HCT116 (cell line): ENCODE results near the gene HNF4A. TPM values are rescaled to one million over a fixed set of nuclear protein-coding genes. Genes with fewer than 3 reads are reported as not detected.

Source experiments
- ATAC-seq: fragments of 200-7000 bp; cut with Tn5 transposase; 2 replicates; pipeline ENCODE4 v1.9.1; 2020; ENCODE audit warnings: mild to moderate bottlenecking, moderate library complexity
- BruUV-seq: library from RNA; stranded (reverse); fragments of 400-500 nt; replicated peaks from 2 replicates; lab custom pipeline; 2021; lab: Mats Ljungman, UMichigan
- CTCF ChIA-PET: fragments of 300-600 bp; sonication (Branson Sonifier 250); formaldehyde crosslinking; loops from one replicate; lab custom pipeline; 2021; ENCODE audit warnings: antibody characterized with exemption; lab: Charles Lee
- POLR2A ChIA-PET: fragments of 300-600, 350-600 bp; sonication (Branson Sonifier 250); formaldehyde crosslinking; loops from one replicate; lab custom pipeline; 2021; ENCODE audit warnings: antibody characterized with exemption; lab: Charles Lee
- RAD21 ChIA-PET, 2 experiments: fragments of 300-600 bp; sonication (Branson Sonifier 250); formaldehyde crosslinking; loops; one replicate each; lab custom pipeline; 2023; ENCODE audit warnings: low total read pairs in 2 of 2; ENCODE audit not compliant: uncharacterized antibody in 2 of 2, unreplicated experiment in 2 of 2, low non-redundant PET in 1 of 2; lab: Charles Lee
- DNase-seq: peaks from one replicate; pipeline ENCODE4 v3.0.0-alpha.2; 2010; ENCODE audit warnings: low read depth, low spot score
- H2AFZ ChIP-seq: fragments of 200-600 bp; shearing (Covaris generic), sonication (generic); 2 replicates; pipeline ENCODE4 v1.6.1; 2017; ENCODE audit warnings: low read depth, mixed run types, mixed read lengths, antibody characterized with exemption, low read length; ENCODE audit not compliant: poor library complexity, severe bottlenecking
- H3K27ac ChIP-seq: 2 replicates; pipeline ENCODE4 v1.5.1; 2012; ENCODE audit warnings: low read depth, low read length
- H3K27me3 ChIP-seq: fragments of 200-600 bp; sonication (generic); 2 replicates; pipeline ENCODE4 v1.6.1; 2016; ENCODE audit warnings: mixed run types, low read length, mixed read lengths; ENCODE audit not compliant: insufficient read depth
- H3K36me3 ChIP-seq, 2 experiments: fragments of 200-500 bp in 1 of 2; fragments of 200-600 bp in 1 of 2; sonication (Bioruptor generic) in 1 of 2; sonication (generic) in 1 of 2; 2 replicates each; pipeline versions ENCODE4 v1.5.1 to v1.6.1; 2014 to 2016; ENCODE audit warnings: low read length in 2 of 2, inconsistent platforms in 1 of 2, mixed read lengths in 1 of 2, mixed run types in 1 of 2; ENCODE audit not compliant: insufficient read depth in 2 of 2, control insufficient read depth in 1 of 2
- H3K4me1 ChIP-seq, 2 experiments: fragments of 200-600 bp in 1 of 2; sonication (generic) in 1 of 2; 2 replicates each; pipeline versions ENCODE4 v1.5.1 to v1.6.1; 2012 to 2017; ENCODE audit warnings: low read length in 2 of 2, inconsistent platforms in 1 of 2, mild to moderate bottlenecking in 1 of 2, mixed read lengths in 1 of 2, mixed run types in 1 of 2, moderate library complexity in 1 of 2; ENCODE audit not compliant: insufficient read depth in 2 of 2, control insufficient read depth in 1 of 2
- H3K4me2 ChIP-seq: fragments of 200-600 bp; sonication (generic); 2 replicates; pipeline ENCODE4 v1.6.1; 2017; ENCODE audit warnings: mixed run types, low read length, mixed read lengths
- H3K4me3 ChIP-seq, 2 experiments: fragments of 200-600 bp in 1 of 2; sonication (generic) in 1 of 2; replicated peaks in 1 of 2; 2 replicates each; pipeline ENCODE4 v1.5.1; 2011 to 2016; ENCODE audit warnings: low read length in 2 of 2, control low read depth in 1 of 2, low read depth in 1 of 2, mild to moderate bottlenecking in 1 of 2, mixed read lengths in 1 of 2, mixed run types in 1 of 2
- H3K79me2 ChIP-seq: fragments of 200-600 bp; sonication (generic); 2 replicates; pipeline ENCODE4 v1.6.1; 2017; ENCODE audit warnings: mild to moderate bottlenecking, mixed run types, low read length, moderate library complexity, mixed read lengths; ENCODE audit not compliant: insufficient read depth
- H3K9ac ChIP-seq: fragments of 200-600 bp; sonication (generic); 2 replicates; pipeline ENCODE4 v1.6.1; 2016; ENCODE audit warnings: low read length, mixed read lengths
- H3K9me2 ChIP-seq: fragments of 200-600 bp; sonication (generic), shearing (Covaris generic); 2 replicates; pipeline ENCODE4 v1.6.1; 2017; ENCODE audit warnings: mixed run types, mild to moderate bottlenecking, moderate library complexity; ENCODE audit not compliant: insufficient read depth
- H3K9me3 ChIP-seq, 2 experiments: fragments of 200-500 bp in 1 of 2; fragments of 200-600 bp in 1 of 2; sonication (Bioruptor generic) in 1 of 2; sonication (generic) in 1 of 2; 2 replicates each; pipeline ENCODE4 v1.6.1; 2014 to 2017; ENCODE audit warnings: low read length in 2 of 2, mixed read lengths in 2 of 2, inconsistent platforms in 1 of 2, low read depth in 1 of 2, mild to moderate bottlenecking in 1 of 2, mixed run types in 1 of 2, moderate library complexity in 1 of 2; ENCODE audit not compliant: control insufficient read depth in 1 of 2, insufficient read depth in 1 of 2
- H4K20me1 ChIP-seq: fragments of 200-600 bp; sonication (generic), shearing (Covaris generic); 2 replicates; pipeline ENCODE4 v1.6.1; 2017; ENCODE audit warnings: mixed run types, mild to moderate bottlenecking, moderate library complexity; ENCODE audit not compliant: insufficient read depth
- CEBPB ChIP-seq: IDR thresholded peaks from 2 replicates; pipeline ENCODE4 v1.6.1; 2012; ENCODE audit warnings: low read depth
- POLR2AphosphoS5 ChIP-seq: IDR thresholded peaks from 2 replicates; pipeline ENCODE4 v1.6.1; 2011; ENCODE audit warnings: mild to moderate bottlenecking, low read depth, low read length, moderate library complexity
- RAD21 ChIP-seq: IDR thresholded peaks from 2 replicates; pipeline ENCODE4 v1.6.1; 2012; ENCODE audit warnings: low read depth, mild to moderate bottlenecking
- SIN3A ChIP-seq: IDR thresholded peaks from 2 replicates; pipeline ENCODE4 v1.6.1; 2012; ENCODE audit warnings: low read depth
- SP1 ChIP-seq: IDR thresholded peaks from 2 replicates; pipeline ENCODE4 v1.6.1; 2012; ENCODE audit warnings: low read depth
- ZFX ChIP-seq: fragments of 450-650 bp; IDR thresholded peaks from 2 replicates; pipeline ENCODE4 v1.6.1; 2017
- ZNF274 ChIP-seq: fragments of 200-500 bp; sonication (Bioruptor generic); IDR thresholded peaks from 2 replicates; pipeline ENCODE4 v1.6.1; 2014; ENCODE audit warnings: mild to moderate bottlenecking, low read depth, low read length, inconsistent platforms
- intact Hi-C: fragments of 100-400 bp; cut with micrococcal nuclease; formaldehyde crosslinking; loops from 2 replicates; pipeline ENCODE4 v1.10.0; 2022
- total RNA-seq: library from RNA; stranded (reverse); gene quantifications from one replicate; pipeline ENCODE4 v1.2.1, GENCODE V29; 2021; ENCODE audit not compliant: unreplicated experiment
- TF ChIP-seq, protein P1 (sequence below): IDR thresholded peaks from 2 replicates; pipeline ENCODE4 v1.6.1; 2011; ENCODE audit warnings: mild to moderate bottlenecking, low read length, moderate library complexity; ENCODE audit not compliant: insufficient replicate concordance; ENCODE audit errors: extremely low read depth

HNF4A gene
- total RNA-seq, 1 experiment from 2014 or later, result 7.4 TPM

DNA sequence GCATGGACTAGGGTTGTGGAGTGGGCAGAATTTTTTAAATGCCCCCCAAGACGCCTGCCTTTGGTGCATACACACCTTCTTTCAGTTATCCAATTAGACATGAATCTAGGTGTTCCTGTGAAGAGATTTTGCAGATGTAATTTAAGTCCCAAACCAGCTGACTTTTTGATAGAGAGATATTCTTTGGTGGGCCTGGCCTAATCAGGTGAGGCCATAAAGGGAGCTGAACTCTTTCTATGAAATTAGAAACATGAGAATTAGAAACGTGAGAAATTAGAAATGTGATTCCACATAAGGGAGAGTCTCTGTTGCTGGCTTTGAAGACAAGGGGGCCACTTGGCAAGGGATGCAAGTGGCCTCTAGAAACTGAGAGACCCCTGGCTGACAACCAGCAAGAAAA, 83.8 kb downstream of the HNF4A start (continued):
- TF ChIP-seq POLR2AphosphoS5 (no peak), RAD21 (no peak), CEBPB (no peak), ZFX (no peak)
- TF ChIP-seq, all 23 proteins: peak for 0

DNA sequence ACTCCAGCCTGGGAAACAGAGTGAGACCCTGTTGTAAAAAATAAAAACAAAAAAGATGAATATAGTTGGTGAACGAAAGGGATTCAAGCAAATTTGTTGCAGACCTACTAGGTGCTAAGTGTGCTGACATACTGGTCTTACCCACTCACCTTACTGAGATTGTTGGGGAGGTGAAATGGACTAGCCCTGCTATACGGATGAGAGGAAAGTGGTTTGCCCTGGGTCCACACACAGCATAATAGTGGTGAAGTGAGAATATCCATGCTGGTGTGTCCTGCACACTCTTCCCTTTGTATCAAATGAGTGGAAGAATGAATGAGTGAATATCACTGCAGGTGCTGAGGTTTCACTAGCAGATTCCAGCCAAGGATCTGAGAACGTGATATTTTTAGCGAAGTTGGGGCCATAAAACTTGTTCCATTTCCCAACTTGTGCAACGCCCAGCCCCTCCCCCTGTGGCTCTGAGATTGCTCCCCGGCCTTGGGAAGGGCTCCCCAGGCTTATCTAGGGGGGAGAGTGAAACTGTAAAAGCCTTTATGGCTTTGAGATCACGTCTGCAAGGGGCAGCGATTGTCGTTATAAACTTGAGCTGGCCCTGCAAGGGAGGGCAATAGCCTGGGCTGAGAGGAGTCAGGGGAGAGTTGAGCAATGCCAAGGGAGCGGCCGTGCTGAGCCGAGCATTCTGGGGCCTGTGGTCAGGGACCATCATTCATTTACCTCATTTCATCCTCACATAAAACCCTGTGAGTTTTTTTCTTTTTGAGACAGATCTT, 87.0 kb downstream of the HNF4A start:
- H3K9ac ChIP-seq, result no peak overlapping the region

More for the DNA sequence above, 87.0 kb downstream of the HNF4A start:
- RAD21 ChIA-PET, result no interaction called here
- ATAC-seq (no peak), DNase-seq (no peak)
- Histone ChIP-seq H3K4me1 (no peaks in the 10 kb centered on the region), H2AFZ (no peak overlapping the region), H3K4me3 (no peak overlapping the region), H3K27ac (no peak overlapping the region), H3K27me3 (no peaks in the 10 kb centered on the region), H3K9me2 (no peaks in the 10 kb centered on the region), H3K4me2 (no peak overlapping the region), H3K36me3 (no peaks in the 10 kb centered on the region), H3K9me3 (no peaks in the 10 kb centered on the region), H4K20me1 (no peaks in the 10 kb centered on the region), H3K79me2 (no peaks in the 10 kb centered on the region)
- CTCF ChIA-PET, result no interaction called here
- intact Hi-C loops, result no loop called here
- BruUV-seq, result no TSS peak
- POLR2A ChIA-PET, result no interaction called here
- TF ChIP-seq, protein P1, sequence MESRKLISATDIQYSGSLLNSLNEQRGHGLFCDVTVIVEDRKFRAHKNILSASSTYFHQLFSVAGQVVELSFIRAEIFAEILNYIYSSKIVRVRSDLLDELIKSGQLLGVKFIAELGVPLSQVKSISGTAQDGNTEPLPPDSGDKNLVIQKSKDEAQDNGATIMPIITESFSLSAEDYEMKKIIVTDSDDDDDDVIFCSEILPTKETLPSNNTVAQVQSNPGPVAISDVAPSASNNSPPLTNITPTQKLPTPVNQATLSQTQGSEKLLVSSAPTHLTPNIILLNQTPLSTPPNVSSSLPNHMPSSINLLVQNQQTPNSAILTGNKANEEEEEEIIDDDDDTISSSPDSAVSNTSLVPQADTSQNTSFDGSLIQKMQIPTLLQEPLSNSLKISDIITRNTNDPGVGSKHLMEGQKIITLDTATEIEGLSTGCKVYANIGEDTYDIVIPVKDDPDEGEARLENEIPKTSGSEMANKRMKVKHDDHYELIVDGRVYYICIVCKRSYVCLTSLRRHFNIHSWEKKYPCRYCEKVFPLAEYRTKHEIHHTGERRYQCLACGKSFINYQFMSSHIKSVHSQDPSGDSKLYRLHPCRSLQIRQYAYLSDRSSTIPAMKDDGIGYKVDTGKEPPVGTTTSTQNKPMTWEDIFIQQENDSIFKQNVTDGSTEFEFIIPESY, result no peak
- TF ChIP-seq ZNF274, result no peak
- TF ChIP-seq POLR2AphosphoS5, result no peak
- no peak for TF ChIP-seq SIN3A
- no peak for TF ChIP-seq SP1
